Osteoblast (primary cell): ENCODE measurements around the gene SH3D19. TPM values are rescaled to one million over a fixed set of nuclear protein-coding genes. Genes with fewer than 3 reads are reported as not detected.

Source experiments
- DNase-seq: peaks from one replicate; pipeline ENCODE4 v3.0.0; 2011; ENCODE audit warnings: low spot score, mixed read lengths; ENCODE audit not compliant: insufficient read length; ENCODE audit errors: missing footprints
- H2AFZ ChIP-seq: 2 replicates; pipeline ENCODE4 v1.6.0; 2011; ENCODE audit warnings: mild to moderate bottlenecking, low read length
- H3K27ac ChIP-seq: 2 replicates; pipeline ENCODE4 v1.5.1; 2011; ENCODE audit warnings: mild to moderate bottlenecking, low read depth, low read length, moderate library complexity
- H3K27me3 ChIP-seq: 2 replicates; pipeline ENCODE4 v1.6.0; 2012; ENCODE audit warnings: mild to moderate bottlenecking, control low read depth, inconsistent platforms, low read length, moderate library complexity; ENCODE audit not compliant: insufficient read depth
- H3K36me3 ChIP-seq: 2 replicates; pipeline ENCODE4 v1.5.1; 2011; ENCODE audit warnings: mild to moderate bottlenecking, low read length, control low read depth, moderate library complexity; ENCODE audit not compliant: insufficient read depth
- H3K4me1 ChIP-seq: 2 replicates; pipeline ENCODE4 v1.5.1; 2011; ENCODE audit warnings: mild to moderate bottlenecking, low read length, control low read depth, moderate library complexity; ENCODE audit not compliant: insufficient read depth
- H3K4me2 ChIP-seq: 2 replicates; pipeline ENCODE4 v1.6.0; 2011; ENCODE audit warnings: mild to moderate bottlenecking, low read length; ENCODE audit not compliant: insufficient read depth
- H3K4me3 ChIP-seq: fragments of 200-600 bp; sonication (generic); 3 replicates; pipeline ENCODE4 v1.5.1; 2012; ENCODE audit warnings: mild to moderate bottlenecking, low read length, inconsistent platforms; ENCODE audit not compliant: insufficient read depth
- H3K79me2 ChIP-seq: 2 replicates; pipeline ENCODE4 v1.6.0; 2012; ENCODE audit warnings: mild to moderate bottlenecking, low read length, control low read depth, inconsistent platforms; ENCODE audit not compliant: insufficient read depth
- H3K9me3 ChIP-seq: 2 replicates; pipeline ENCODE4 v1.5.1; 2011; ENCODE audit warnings: low read depth, low read length, control low read depth
- H4K20me1 ChIP-seq: 2 replicates; pipeline ENCODE4 v1.6.0; 2012; ENCODE audit warnings: mild to moderate bottlenecking, low read length, control low read depth; ENCODE audit not compliant: insufficient read depth
- total RNA-seq: library from RNA; depleted of rRNA; stranded (reverse); fragments of >200 nt; gene quantifications from 2 replicates; pipeline ENCODE4 v1.2.3, GENCODE V29; 2012
- TF ChIP-seq, protein P1 (sequence below): IDR thresholded peaks from 2 replicates; pipeline ENCODE4 v1.5.1; 2011; ENCODE audit warnings: mild to moderate bottlenecking, low read depth, low read length, moderate library complexity; ENCODE audit errors: extremely low read depth

The SH3D19 gene
- total RNA-seq, 1 donor, result 74.9 TPM

DNA sequence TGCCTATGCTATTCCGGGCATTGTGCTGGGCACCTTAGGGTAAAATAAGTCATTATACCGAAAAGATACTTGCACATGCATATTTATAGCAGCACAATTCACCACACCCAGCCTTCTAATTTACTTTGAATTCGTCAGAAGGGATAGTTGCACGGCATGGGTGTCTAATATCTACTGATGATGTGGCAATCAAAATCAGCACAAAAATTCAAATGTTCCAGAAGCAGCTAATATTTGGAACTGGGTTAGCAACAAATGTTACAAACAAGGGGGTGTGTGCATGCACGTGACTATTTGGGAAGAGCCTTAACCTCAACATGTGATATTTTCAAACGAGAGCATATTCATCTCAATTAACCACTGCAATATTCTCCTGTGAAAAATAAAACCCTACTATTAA, 128.2 kb downstream of the SH3D19 start:
- H3K36me3 ChIP-seq, result no peaks in the 10 kb centered on the region
- peaks cover 27% of the 10 kb centered on the region for H3K4me1 ChIP-seq
- no peaks in the 10 kb centered on the region for H3K9me3 ChIP-seq
- H4K20me1 ChIP-seq, result no peaks in the 10 kb centered on the region
- H3K4me3 ChIP-seq, result no peak overlapping the region
- H3K27me3 ChIP-seq, result no peaks in the 10 kb centered on the region
- TF ChIP-seq, protein P1, sequence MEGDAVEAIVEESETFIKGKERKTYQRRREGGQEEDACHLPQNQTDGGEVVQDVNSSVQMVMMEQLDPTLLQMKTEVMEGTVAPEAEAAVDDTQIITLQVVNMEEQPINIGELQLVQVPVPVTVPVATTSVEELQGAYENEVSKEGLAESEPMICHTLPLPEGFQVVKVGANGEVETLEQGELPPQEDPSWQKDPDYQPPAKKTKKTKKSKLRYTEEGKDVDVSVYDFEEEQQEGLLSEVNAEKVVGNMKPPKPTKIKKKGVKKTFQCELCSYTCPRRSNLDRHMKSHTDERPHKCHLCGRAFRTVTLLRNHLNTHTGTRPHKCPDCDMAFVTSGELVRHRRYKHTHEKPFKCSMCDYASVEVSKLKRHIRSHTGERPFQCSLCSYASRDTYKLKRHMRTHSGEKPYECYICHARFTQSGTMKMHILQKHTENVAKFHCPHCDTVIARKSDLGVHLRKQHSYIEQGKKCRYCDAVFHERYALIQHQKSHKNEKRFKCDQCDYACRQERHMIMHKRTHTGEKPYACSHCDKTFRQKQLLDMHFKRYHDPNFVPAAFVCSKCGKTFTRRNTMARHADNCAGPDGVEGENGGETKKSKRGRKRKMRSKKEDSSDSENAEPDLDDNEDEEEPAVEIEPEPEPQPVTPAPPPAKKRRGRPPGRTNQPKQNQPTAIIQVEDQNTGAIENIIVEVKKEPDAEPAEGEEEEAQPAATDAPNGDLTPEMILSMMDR, result no peak
- peaks cover 29% of the 10 kb centered on the region for H3K79me2 ChIP-seq
- no peak overlapping the region for H2AFZ ChIP-seq
- peak overlapping the region; percentile 31 for H3K4me2 ChIP-seq
- peak overlapping the region; percentile 95 for H3K27ac ChIP-seq
- DNase-seq, result no peak

DNA sequence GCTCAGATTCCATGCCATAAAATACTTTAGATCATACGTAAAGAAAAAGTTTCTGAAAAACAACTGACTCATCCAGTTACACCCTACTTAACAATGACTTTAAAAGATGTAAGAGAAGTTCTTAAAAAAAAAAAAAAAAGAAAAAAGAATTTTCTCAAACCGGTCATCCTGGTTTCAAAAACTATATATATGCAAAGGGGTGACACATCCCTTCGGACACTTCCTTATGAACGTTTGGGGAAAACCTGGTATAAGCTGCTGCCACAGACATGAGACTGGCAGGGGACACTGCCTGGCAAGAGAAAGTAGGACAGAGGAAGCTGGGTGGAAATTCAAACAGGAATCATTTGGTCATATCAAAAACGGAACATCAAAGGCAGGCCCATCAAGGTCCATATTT, 129.6 kb downstream of the SH3D19 start:
- TF ChIP-seq, protein P1, result no peak
- no peaks in the 10 kb centered on the region for H3K9me3 ChIP-seq
- peak overlapping the region; percentile 81 for H3K4me2 ChIP-seq
- H2AFZ ChIP-seq, result no peak overlapping the region
- H3K4me1 ChIP-seq, result peaks cover 27% of the 10 kb centered on the region
- no peaks in the 10 kb centered on the region for H3K27me3 ChIP-seq
- H3K27ac ChIP-seq, result peak overlapping the region; percentile 95
- peak overlapping the region; percentile 39 for H3K4me3 ChIP-seq
- peaks cover 30% of the 10 kb centered on the region for H3K79me2 ChIP-seq
- no peaks in the 10 kb centered on the region for H4K20me1 ChIP-seq
- H3K36me3 ChIP-seq, result no peaks in the 10 kb centered on the region
- DNase-seq, result no peak

DNA sequence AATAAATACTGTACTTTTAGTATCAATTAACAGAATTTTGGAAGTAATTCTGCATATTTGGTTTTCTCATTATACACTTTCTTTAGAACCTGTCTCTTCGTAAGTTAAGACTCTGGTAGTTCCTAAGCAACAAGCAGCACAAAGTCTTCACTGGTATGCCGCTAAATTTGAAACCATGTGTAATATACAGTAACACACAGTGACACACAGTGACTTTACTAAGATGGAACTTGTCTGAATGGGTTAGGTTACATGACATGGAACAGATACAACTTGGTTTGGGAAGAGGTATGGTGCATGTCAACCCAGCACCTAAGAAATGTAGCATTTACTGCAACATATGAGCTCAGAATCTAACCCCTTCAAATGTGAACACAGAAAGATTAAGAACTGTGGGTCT, 132.0 kb downstream of the SH3D19 start:
- Histone ChIP-seq H3K27me3 (no peaks in the 10 kb centered on the region), H3K9me3 (no peaks in the 10 kb centered on the region), H3K4me2 (no peak overlapping the region), H3K79me2 (peaks cover 16% of the 10 kb centered on the region), H3K4me3 (no peak overlapping the region), H4K20me1 (no peaks in the 10 kb centered on the region), H3K36me3 (no peaks in the 10 kb centered on the region), H3K27ac (no peak overlapping the region), H3K4me1 (peaks cover 20% of the 10 kb centered on the region), H2AFZ (no peak overlapping the region)
- TF ChIP-seq, protein P1, result no peak
- no peak for DNase-seq

DNA sequence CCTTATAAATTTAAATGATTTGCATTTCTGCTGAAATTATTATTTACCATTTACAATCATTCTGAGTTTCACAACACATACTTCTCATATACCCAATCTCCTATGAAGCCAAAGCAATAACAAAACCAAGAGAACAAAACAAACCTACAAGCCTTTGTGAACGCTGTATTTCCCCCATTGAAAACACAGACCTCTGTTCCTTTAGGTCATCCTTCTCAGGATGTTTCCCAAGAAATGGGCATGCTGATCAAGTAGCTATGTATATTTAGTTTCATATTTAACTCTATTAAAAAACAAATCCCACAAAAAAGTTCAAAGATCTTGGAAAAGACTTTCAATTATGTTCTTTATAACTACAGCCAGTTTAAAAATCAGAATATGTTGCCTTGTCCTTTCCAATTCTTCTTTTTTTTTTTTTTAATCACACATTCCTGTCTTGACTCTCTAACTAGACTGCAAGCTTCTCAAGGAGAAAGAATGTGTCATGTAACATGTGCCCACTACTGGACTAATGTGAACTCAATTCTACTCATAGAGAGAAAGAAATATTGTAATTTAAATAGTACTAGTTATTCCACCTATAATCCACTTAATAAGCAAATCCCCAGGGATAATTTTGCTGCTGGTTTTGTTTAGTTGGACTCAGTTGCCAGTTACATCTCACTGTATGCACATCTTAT, 132.7 kb downstream of the SH3D19 start:
- DNase-seq, result no peak
- no peak overlapping the region for H3K27ac ChIP-seq
- H3K4me1 ChIP-seq, result peaks cover 20% of the 10 kb centered on the region
- H3K9me3 ChIP-seq, result no peaks in the 10 kb centered on the region
- TF ChIP-seq, protein P1, result no peak
- H3K27me3 ChIP-seq, result no peaks in the 10 kb centered on the region
- peaks cover 16% of the 10 kb centered on the region for H3K79me2 ChIP-seq
- no peaks in the 10 kb centered on the region for H3K36me3 ChIP-seq
- no peak overlapping the region for H2AFZ ChIP-seq
- no peak overlapping the region for H3K4me3 ChIP-seq
- H3K4me2 ChIP-seq, result no peak overlapping the region
- no peaks in the 10 kb centered on the region for H4K20me1 ChIP-seq
